ENCODE data around the gene GAB2. TPM values are rescaled to one million over a fixed set of nuclear protein-coding genes. Genes with fewer than 3 reads are reported as not detected.
"Not testable (repeated sequence)": the region's sequence is repeated elsewhere in the genome, so short reads cannot be mapped to it uniquely, and the experiment has no call there.

The GAB2 gene
- total RNA-seq: 15.9 and 16.0 TPM in 2 replicates

GRCh38 chr11:78417175-78417887 is at the start of gene GAB2:
TSS of gene GAB2 (minus strand) at chr11:78417820. CDS start at chr11:78417720, 100 bp downstream.
- intact Hi-C loops (cut with micrococcal nuclease): loop anchor here (1.0 to 5.0 kb wide), 14 partner anchors 15 to 423 kb away; partner anchors contain the start of genes ALG8, INTS4, KCTD21 and NARS2
- Mint-ChIP-seq H3K4me3 (peak within 1 kb of the TSS; percentile 97), H3K4me1 (ENCODE audit: low read depth) (peaks cover 64% of the 10 kb centered on the region), H3K9me3 (no peaks in the 10 kb centered on the region), H3K36me3 (ENCODE audit: low read depth) (peaks cover 8% of the 10 kb centered on the region), H3K27me3 (ENCODE audit: insufficient read depth) (peaks cover 8% of the 10 kb centered on the region), H3K27ac (peak within 1 kb of the TSS; percentile 92)
- DNase-seq (ENCODE audit: low spot score): no peak

- intact Hi-C loops (cut with micrococcal nuclease): no loop called here
- Mint-ChIP-seq H3K4me1 (ENCODE audit: low read depth) (peaks cover 36% of the 10 kb centered on the region), H3K36me3 (ENCODE audit: low read depth) (peaks cover 20% of the 10 kb centered on the region), H3K27ac (no peak overlapping the region), H3K27me3 (ENCODE audit: insufficient read depth) (no peaks in the 10 kb centered on the region), H3K9me3 (peaks cover 6% of the 10 kb centered on the region), H3K4me3 (no peak overlapping the region)
- DNase-seq (ENCODE audit: low spot score): no peak
Measured at GRCh38 chr11:78467370-78467769, 49.8 kb upstream of the GAB2 start.

- H3K27ac Mint-ChIP-seq: peak overlapping the region; percentile 92
- peaks cover 45% of the 10 kb centered on the region for H3K4me1 Mint-ChIP-seq (ENCODE audit: low read depth)
- peak overlapping the region; percentile 73 for H3K4me3 Mint-ChIP-seq
- no peaks in the 10 kb centered on the region for H3K9me3 Mint-ChIP-seq
- H3K27me3 Mint-ChIP-seq (ENCODE audit: insufficient read depth): no peaks in the 10 kb centered on the region
- DNase-seq (ENCODE audit: low spot score): peak; percentile 59
- H3K36me3 Mint-ChIP-seq (ENCODE audit: low read depth): peaks cover 33% of the 10 kb centered on the region
- intact Hi-C loops (cut with micrococcal nuclease): loop anchor here (1.0 to 2.0 kb wide), 9 partner anchors 12 to 277 kb away; partner anchors contain the start of genes GAB2, KCTD21, NARS2 and USP35
Measured at GRCh38 chr11:78465169-78465942, 47.7 kb upstream of the GAB2 start.

DNA sequence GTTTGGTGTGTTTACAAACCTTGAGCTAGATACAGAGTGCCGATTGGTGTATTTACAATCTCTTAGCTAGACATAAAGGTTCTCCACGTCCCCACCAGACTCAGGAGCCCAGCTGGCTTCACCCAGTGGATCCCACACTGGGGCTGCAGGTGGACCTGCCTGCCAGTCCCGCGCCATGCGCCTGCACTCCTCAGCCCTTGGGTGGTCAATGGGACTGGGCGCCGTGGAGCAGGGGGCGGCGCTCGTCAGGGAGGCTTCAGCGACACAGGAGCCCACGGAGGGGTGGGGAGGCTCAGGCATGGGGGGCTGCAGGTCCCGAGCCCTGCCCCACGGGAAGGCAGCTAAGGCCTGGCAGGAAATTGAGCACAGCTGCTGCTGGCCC is 47.2 kb upstream of the GAB2 start:
- H3K9me3 Mint-ChIP-seq; DNase-seq (ENCODE audit: low spot score); H3K4me3 Mint-ChIP-seq; H3K27me3 Mint-ChIP-seq (ENCODE audit: insufficient read depth); H3K27ac Mint-ChIP-seq: not testable (repeated sequence)
- intact Hi-C loops (cut with micrococcal nuclease): loop anchor here (1.0 to 2.0 kb wide), 9 partner anchors 11 to 276 kb away; partner anchors contain the start of genes GAB2, KCTD21, NARS2 and USP35
- peaks cover 45% of the 10 kb centered on the region for H3K4me1 Mint-ChIP-seq (ENCODE audit: low read depth)
- peaks cover 37% of the 10 kb centered on the region for H3K36me3 Mint-ChIP-seq (ENCODE audit: low read depth)

- H3K9me3 Mint-ChIP-seq: no peaks in the 10 kb centered on the region
- H3K27ac Mint-ChIP-seq: no peak overlapping the region
- no peak for DNase-seq (ENCODE audit: low spot score)
- H3K27me3 Mint-ChIP-seq (ENCODE audit: insufficient read depth): no peaks in the 10 kb centered on the region
- intact Hi-C loops (cut with micrococcal nuclease): no loop called here
- H3K36me3 Mint-ChIP-seq (ENCODE audit: low read depth): peaks cover 40% of the 10 kb centered on the region
- peaks cover 33% of the 10 kb centered on the region for H3K4me1 Mint-ChIP-seq (ENCODE audit: low read depth)
- no peak overlapping the region for H3K4me3 Mint-ChIP-seq
Measured at GRCh38 chr11:78460471-78460870, 42.9 kb upstream of the GAB2 start.

GRCh38 chr11:78459738-78460137 is 42.1 kb upstream of the GAB2 start:
- Mint-ChIP-seq H3K4me1 (ENCODE audit: low read depth) (peaks cover 29% of the 10 kb centered on the region), H3K27ac (no peak overlapping the region), H3K9me3 (no peaks in the 10 kb centered on the region), H3K27me3 (ENCODE audit: insufficient read depth) (no peaks in the 10 kb centered on the region), H3K36me3 (ENCODE audit: low read depth) (peaks cover 38% of the 10 kb centered on the region), H3K4me3 (no peak overlapping the region)
- DNase-seq (ENCODE audit: low spot score): no peak
- intact Hi-C loops (cut with micrococcal nuclease): no loop called here

DNA sequence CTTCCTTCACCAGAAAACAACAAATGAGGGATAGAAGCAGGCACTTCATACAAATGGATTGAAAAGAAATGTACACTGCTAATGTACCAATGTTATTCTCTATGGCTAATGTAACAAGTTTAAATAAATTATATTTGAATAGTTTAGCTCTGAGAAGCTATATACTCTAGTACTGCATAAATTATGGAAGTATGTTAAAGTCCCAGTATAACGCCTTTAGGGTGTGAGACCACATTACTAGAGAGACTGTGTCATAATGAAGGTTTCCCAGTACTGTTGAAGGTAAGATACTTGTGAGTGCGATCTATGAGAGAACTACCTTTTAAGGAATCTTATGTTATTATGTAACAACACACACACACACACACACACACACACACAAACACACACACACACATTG is 39.8 kb upstream of the GAB2 start:
- H3K27me3 Mint-ChIP-seq (ENCODE audit: insufficient read depth): no peaks in the 10 kb centered on the region
- H3K4me1 Mint-ChIP-seq (ENCODE audit: low read depth): peaks cover 37% of the 10 kb centered on the region
- intact Hi-C loops (cut with micrococcal nuclease): no loop called here
- no peaks in the 10 kb centered on the region for H3K9me3 Mint-ChIP-seq
- DNase-seq (ENCODE audit: low spot score): no peak
- H3K36me3 Mint-ChIP-seq (ENCODE audit: low read depth): peaks cover 33% of the 10 kb centered on the region
- H3K27ac Mint-ChIP-seq: no peak overlapping the region
- H3K4me3 Mint-ChIP-seq: no peak overlapping the region

DNA sequence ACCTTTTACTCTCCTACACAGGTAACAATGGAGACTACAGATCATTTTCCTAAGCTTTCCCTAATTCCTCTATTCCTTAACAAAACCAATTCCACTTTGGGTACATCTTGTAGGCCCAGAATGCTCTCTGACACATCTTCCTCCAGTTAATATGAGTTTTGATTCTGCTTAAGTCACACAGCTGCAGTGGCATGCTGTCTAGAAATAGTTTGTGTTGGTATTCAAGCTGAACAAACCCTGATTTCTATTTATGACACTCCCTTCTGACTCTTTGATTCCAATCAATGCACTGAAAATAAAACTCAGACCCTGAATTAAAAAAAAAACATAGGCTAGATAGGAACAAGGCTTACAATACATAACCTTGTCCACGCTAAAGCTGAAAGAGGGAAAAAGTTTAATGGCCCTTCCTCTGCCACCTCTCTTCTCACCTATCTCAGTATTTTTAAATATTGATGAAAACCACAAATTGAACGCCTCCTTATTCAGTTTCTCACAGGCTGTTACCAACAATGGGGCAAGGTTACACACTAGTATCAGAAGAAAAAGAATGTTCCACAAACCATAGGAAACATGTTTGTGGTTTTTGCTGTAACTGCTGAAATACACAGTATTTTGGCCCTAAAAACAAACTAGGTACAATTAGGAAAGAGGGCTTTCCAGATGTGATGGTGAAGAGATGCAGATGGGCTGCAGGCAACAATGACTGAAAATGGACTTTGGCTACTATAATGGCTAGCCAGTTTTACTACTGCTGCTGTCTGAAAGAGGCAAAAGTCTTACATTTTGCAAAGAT is 35.7 kb upstream of the GAB2 start:
- peaks cover 23% of the 10 kb centered on the region for H3K4me1 Mint-ChIP-seq (ENCODE audit: low read depth)
- no peaks in the 10 kb centered on the region for H3K9me3 Mint-ChIP-seq
- intact Hi-C loops (cut with micrococcal nuclease): loop anchor here (1.0 kb wide), 1 partner anchor 12 kb away; no protein-coding TSS in a partner anchor
- H3K36me3 Mint-ChIP-seq (ENCODE audit: low read depth): peaks cover 15% of the 10 kb centered on the region
- no peak for DNase-seq (ENCODE audit: low spot score)
- H3K27ac Mint-ChIP-seq: peak overlapping the region; percentile 64
- H3K27me3 Mint-ChIP-seq (ENCODE audit: insufficient read depth): no peaks in the 10 kb centered on the region
- peak overlapping the region; percentile 5 for H3K4me3 Mint-ChIP-seq

DNA sequence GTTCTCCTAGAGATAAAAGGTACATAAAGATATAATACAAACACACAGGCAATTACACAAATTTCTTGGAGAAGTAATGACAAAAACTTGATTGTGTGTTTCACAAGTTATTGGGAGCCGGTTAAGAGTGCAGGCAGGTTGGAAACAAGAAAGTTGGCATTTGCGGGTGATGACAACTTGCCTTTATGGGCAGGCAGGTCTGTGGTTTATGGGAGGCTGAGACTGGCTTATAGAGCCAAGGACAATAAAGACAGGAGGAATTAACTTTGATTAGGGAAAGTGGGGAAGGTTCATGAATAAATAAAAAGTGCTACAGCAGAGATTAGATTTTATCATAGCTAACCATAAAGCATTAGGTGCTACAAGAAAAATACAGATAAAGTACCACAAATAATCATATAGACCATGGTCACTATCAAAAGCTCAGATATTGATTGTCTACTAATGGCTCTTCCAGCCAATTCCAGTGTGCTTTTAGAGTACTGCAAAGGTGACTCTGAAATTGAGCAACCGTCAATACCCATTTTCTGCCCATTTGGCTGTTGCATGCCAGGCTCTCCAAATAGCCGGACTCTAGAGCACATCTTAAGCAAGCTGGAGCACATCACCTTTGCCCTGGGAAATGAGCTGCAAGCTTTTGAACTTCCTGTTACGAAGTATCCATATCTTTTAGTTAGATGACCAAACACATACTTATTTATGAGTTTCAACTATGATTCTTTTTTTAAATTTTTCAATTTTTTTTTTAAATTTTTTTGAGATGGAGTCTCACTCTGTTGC is 33.9 kb upstream of the GAB2 start:
- intact Hi-C loops (cut with micrococcal nuclease): no loop called here

DNA sequence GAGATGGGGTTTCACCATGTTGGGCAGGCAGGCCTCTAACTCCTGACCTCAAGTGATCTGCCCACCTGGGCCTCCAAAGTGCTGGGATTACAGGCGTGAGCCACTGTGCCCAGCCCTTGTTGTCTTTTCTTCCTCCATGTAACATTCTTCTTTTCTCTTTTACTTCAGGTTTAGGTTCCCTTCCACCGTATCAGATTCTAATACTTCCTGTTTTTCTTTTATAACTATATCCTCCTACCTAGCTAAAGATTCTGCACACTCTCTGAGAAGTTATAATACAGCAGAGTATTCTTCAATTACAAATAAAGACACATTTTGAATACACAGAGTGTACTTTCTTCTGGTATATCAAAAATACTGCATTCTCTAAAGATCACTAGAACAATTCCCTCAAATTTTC is 33.2 kb upstream of the GAB2 start:
- no peak for DNase-seq (ENCODE audit: low spot score)
- H3K27ac Mint-ChIP-seq: no peak overlapping the region
- H3K36me3 Mint-ChIP-seq (ENCODE audit: low read depth): peaks cover 12% of the 10 kb centered on the region
- intact Hi-C loops (cut with micrococcal nuclease): no loop called here
- H3K4me3 Mint-ChIP-seq: no peak overlapping the region
- H3K4me1 Mint-ChIP-seq (ENCODE audit: low read depth): peaks cover 23% of the 10 kb centered on the region
- H3K27me3 Mint-ChIP-seq (ENCODE audit: insufficient read depth): no peaks in the 10 kb centered on the region
- no peaks in the 10 kb centered on the region for H3K9me3 Mint-ChIP-seq

More for the DNA sequence above, 33.9 kb upstream of the GAB2 start:
- Mint-ChIP-seq H3K36me3 (ENCODE audit: low read depth) (peaks cover 12% of the 10 kb centered on the region), H3K27me3 (ENCODE audit: insufficient read depth) (no peaks in the 10 kb centered on the region), H3K4me1 (ENCODE audit: low read depth) (peaks cover 23% of the 10 kb centered on the region), H3K4me3 (no peak overlapping the region), H3K27ac (no peak overlapping the region), H3K9me3 (no peaks in the 10 kb centered on the region)
- DNase-seq (ENCODE audit: low spot score): no peak

DNA sequence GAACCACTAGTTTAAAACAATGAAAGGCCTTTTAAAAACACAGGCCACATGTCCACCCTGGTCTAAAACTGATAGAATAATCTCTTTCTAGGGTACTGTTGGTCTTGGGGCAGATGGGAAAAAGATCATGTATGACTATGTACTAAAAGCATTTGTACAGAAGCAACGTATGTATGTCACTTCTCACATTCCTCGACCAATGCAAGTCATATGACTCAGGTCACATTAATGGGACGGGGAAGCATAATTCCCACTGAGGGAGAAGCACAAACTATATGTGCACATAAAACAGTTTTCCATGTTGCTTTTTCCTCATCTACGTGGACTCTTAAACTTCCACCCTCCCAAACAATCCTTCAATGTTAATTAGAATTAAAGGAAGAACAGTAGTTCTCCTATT is 32.2 kb upstream of the GAB2 start:
- DNase-seq (ENCODE audit: low spot score): no peak
- H3K36me3 Mint-ChIP-seq (ENCODE audit: low read depth): peaks cover 9% of the 10 kb centered on the region
- intact Hi-C loops (cut with micrococcal nuclease): no loop called here
- peaks cover 23% of the 10 kb centered on the region for H3K4me1 Mint-ChIP-seq (ENCODE audit: low read depth)
- no peak overlapping the region for H3K4me3 Mint-ChIP-seq
- H3K27ac Mint-ChIP-seq: no peak overlapping the region
- H3K27me3 Mint-ChIP-seq (ENCODE audit: insufficient read depth): no peaks in the 10 kb centered on the region
- no peaks in the 10 kb centered on the region for H3K9me3 Mint-ChIP-seq

DNA sequence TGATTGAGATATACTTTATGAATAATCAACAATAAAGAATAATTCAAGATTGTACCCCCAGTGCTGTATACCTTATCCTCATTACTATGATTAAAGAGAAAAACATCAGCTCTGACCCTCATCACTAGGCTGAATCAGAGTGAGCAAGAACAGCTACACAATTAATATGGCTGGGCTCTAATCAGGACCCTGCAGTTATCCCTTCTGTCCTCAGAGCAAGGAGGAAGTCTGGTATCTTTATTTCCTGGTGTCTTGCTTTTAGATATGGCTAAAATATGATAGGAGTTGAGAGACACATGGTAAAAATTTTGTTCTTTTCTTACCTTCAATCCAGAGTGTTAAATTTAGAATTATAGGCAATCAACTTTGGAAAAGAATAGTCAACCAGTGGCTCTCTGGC is 28.6 kb upstream of the GAB2 start:
- Mint-ChIP-seq H3K27ac (no peak overlapping the region), H3K36me3 (ENCODE audit: low read depth) (peaks cover 11% of the 10 kb centered on the region), H3K4me1 (ENCODE audit: low read depth) (peaks cover 2% of the 10 kb centered on the region), H3K27me3 (ENCODE audit: insufficient read depth) (no peaks in the 10 kb centered on the region), H3K4me3 (no peak overlapping the region), H3K9me3 (no peaks in the 10 kb centered on the region)
- no peak for DNase-seq (ENCODE audit: low spot score)
- intact Hi-C loops (cut with micrococcal nuclease): no loop called here

Data from activated T-helper 1 cell treated with anti-CD3 and anti-CD28 coated beads, Interleukin-12 subunit alpha, Interleukin-12 subunit beta, Interleukin-2, Interleukin-4 antibody, amounts not matched to agents 30 ng/mL and 10 ng/mL and 1 ng/mL, durations not matched to agents 14 hours and 24 hours and 36 hours (primary cell).